HFFc6 (cell line): ENCODE data around the gene JADE1. TPM values are rescaled to one million over a fixed set of nuclear protein-coding genes. Genes with fewer than 3 reads are reported as not detected.

Experiments
- DNase-seq: peaks from one replicate; pipeline ENCODE4 v3.0.0-alpha.2; 2018
- H3K27ac Mint-ChIP-seq: 2 replicates; pipeline ENCODE4 v1.8.0; 2020; ENCODE audit warnings: mild to moderate bottlenecking, mixed read lengths
- H3K27me3 Mint-ChIP-seq: 2 replicates; pipeline ENCODE4 v1.8.0; 2021; ENCODE audit warnings: mild to moderate bottlenecking, moderate library complexity, mixed read lengths; ENCODE audit not compliant: insufficient read depth
- H3K36me3 Mint-ChIP-seq: 2 replicates; pipeline ENCODE4 v1.8.0; 2021; ENCODE audit warnings: low read depth, mixed read lengths
- H3K4me1 Mint-ChIP-seq: 2 replicates; pipeline ENCODE4 v1.8.0; 2020; ENCODE audit warnings: low read depth, mixed read lengths
- H3K4me3 Mint-ChIP-seq: 2 replicates; pipeline ENCODE4 v1.8.0; 2020; ENCODE audit warnings: mild to moderate bottlenecking, moderate library complexity, mixed read lengths
- H3K9me3 Mint-ChIP-seq: 2 replicates; pipeline ENCODE4 v1.8.0; 2020; ENCODE audit warnings: mild to moderate bottlenecking, mixed read lengths
- CTCF ChIP-seq: fragments of 200-600 bp; sonication (generic); IDR thresholded peaks from 2 replicates; pipeline ENCODE4 v1.5.0; 2021; ENCODE audit warnings: antibody characterized with exemption, mild to moderate bottlenecking
- total RNA-seq, 6 experiments: library from RNA; stranded (reverse); fragmentation: NEBNext Ultra II Directional; extraction: Animal tissue kit (Norgen Biotek cat#: 25700); gene quantifications; 2 replicates in 1 of 6; 3 replicates in 5 of 6; pipeline ENCODE4 v1.2.3, GENCODE V29; 2021

Gene JADE1
- total RNA-seq, 6 experiments from 2014 or later, result 23.2 to 32.4 (median 26.6) TPM

- H3K4me1 Mint-ChIP-seq, result peaks cover 18% of the 10 kb centered on the region
- peak; percentile 3 for DNase-seq
- no peaks in the 10 kb centered on the region for H3K36me3 Mint-ChIP-seq
- H3K9me3 Mint-ChIP-seq, result no peaks in the 10 kb centered on the region
- no peak for TF ChIP-seq CTCF
- H3K27ac Mint-ChIP-seq, result peak overlapping the region; percentile 55
- no peaks in the 10 kb centered on the region; the same call in 1 of the 2 replicates for H3K27me3 Mint-ChIP-seq
- no peak overlapping the region for H3K4me3 Mint-ChIP-seq
These were observed 26.5 kb upstream of the JADE1 start for GRCh38 chr4:128782875-128783614.

GRCh38 chr4:128787509-128788311 lies 21.8 kb upstream of the JADE1 start:
- Mint-ChIP-seq H3K4me3 (no peak overlapping the region), H3K27ac (no peak overlapping the region), H3K36me3 (no peaks in the 10 kb centered on the region), H3K4me1 (peaks cover 8% of the 10 kb centered on the region), H3K9me3 (no peaks in the 10 kb centered on the region), H3K27me3 (peaks cover 2% of the 10 kb centered on the region; the same call in 1 of the 2 replicates)
- no peak for TF ChIP-seq CTCF
- DNase-seq, result no peak

GRCh38 chr4:128793859-128794672 lies 15.4 kb upstream of the JADE1 start:
- DNase-seq, result no peak
- Mint-ChIP-seq H3K36me3 (no peaks in the 10 kb centered on the region), H3K27me3 (no peaks in the 10 kb centered on the region; the same call in 1 of the 2 replicates), H3K4me1 (peaks cover 15% of the 10 kb centered on the region), H3K4me3 (no peak overlapping the region), H3K27ac (no peak overlapping the region), H3K9me3 (no peaks in the 10 kb centered on the region)
- TF ChIP-seq CTCF, result no peak

DNA sequence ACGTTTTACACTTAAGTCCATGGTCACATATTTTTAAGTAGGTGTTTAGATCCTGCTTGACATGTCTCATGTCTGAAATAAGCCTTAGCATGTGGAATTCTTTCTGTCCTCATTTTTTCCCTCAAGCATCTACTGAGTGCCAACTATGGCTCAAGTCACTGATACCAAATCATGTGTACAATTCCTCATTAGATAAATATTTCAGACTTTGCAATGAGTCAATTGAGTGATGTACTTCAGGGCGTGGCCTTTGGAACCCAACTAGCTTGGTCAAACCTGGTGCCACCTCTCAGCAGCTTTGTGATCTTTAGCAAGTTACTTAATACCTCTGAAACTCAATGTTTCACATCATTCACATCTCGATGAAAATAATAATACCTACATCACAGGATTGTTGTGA lies 12.6 kb upstream of the JADE1 start:
- Mint-ChIP-seq H3K27me3 (no peaks in the 10 kb centered on the region; the same call in 1 of the 2 replicates), H3K4me3 (no peak overlapping the region), H3K36me3 (no peaks in the 10 kb centered on the region), H3K27ac (no peak overlapping the region), H3K9me3 (no peaks in the 10 kb centered on the region), H3K4me1 (peaks cover 15% of the 10 kb centered on the region)
- no peak for TF ChIP-seq CTCF
- no peak for DNase-seq

- no peaks in the 10 kb centered on the region for H3K9me3 Mint-ChIP-seq
- TF ChIP-seq CTCF, result no peak
- H3K4me3 Mint-ChIP-seq, result no peak overlapping the region
- H3K36me3 Mint-ChIP-seq, result no peaks in the 10 kb centered on the region
- DNase-seq, result no peak
- H3K27me3 Mint-ChIP-seq, result peaks cover 6% of the 10 kb centered on the region; the same call in 1 of the 2 replicates
- peaks cover 9% of the 10 kb centered on the region for H3K4me1 Mint-ChIP-seq
- no peak overlapping the region for H3K27ac Mint-ChIP-seq
These were observed 9.2 kb upstream of the JADE1 start for GRCh38 chr4:128800284-128800683.
